Stimulated activated CD4-positive, alpha-beta T cell treated with anti-CD3 and anti-CD28 coated beads, Interleukin-1b, Interleukin-23, amount 100 ng/mL, for 24 hours (primary cell): ENCODE data around the gene PPM1H.
"Not testable (repeated sequence)": the region's sequence is repeated elsewhere in the genome, so short reads cannot be mapped to it uniquely, and the experiment has no call there.

ENCODE experiments used
- DNase-seq, 4 experiments: peaks; one replicate each; pipeline ENCODE4 v3.0.0-alpha.2; 2020; ENCODE audit warnings: low read depth in 4 of 4, low spot score in 1 of 4

Gene PPM1H

DNA sequence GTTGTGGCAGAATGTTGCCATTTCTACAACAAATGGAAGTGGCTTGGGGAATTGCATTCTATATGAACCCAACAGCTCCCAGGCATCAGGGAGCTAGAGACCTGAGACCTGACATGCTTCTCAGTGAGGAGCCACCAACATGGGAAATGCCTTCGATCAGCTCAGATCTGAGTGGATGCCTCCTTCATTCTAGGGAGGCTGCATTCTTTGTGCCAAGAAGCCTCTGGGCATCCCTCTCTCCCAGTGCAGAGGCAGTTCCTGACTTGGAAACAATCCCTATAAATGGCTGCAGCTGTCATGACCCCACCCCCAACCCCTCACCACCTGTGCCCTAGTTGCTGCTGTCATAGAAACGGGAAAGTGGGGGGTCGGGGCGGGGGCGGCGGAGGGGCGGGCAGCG, 196.3 kb downstream of the PPM1H start:
- DNase-seq = no peak

DNA sequence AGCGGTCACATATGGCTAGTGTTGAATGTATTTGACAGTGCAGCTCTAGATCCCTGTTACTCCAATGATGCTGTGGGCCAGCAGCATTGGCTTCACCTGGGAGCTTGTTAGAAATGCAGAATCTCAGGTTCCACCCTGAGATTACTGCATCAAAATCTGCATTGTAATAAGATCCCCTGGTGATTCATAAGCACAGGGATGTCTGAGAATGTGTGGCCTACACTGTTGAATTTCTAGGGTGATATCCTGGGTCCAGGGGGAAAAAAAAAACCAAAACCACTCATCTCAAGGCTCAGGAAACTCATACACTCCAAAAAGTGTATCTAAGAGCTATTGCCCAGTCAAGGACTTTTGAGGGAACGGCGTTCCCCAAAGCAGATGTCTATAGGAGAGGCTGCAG, 196.8 kb downstream of the PPM1H start:
- no peak for DNase-seq

- no peak for DNase-seq
Measured at GRCh38 chr12:62737615-62738014, 197.3 kb downstream of the PPM1H start.

DNA sequence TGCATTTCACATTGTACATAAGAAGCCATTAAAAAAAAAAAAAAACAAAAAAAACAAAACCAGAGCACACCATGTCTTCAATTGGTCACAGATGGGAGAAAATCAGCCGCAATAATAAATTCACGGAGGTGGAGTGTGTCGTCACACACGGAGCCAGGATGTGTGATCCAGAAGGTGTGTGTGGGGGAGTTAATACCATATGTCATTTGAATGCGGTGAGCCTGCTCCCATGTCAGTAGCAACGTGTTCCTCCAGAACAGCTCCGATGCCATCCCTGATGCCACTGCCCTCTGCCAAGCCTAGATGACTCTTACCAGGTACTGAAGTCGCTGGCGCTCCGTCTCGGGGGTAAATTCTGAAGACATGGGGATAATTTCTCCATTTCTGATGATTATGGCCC, 197.8 kb downstream of the PPM1H start:
- no peak for DNase-seq

DNA sequence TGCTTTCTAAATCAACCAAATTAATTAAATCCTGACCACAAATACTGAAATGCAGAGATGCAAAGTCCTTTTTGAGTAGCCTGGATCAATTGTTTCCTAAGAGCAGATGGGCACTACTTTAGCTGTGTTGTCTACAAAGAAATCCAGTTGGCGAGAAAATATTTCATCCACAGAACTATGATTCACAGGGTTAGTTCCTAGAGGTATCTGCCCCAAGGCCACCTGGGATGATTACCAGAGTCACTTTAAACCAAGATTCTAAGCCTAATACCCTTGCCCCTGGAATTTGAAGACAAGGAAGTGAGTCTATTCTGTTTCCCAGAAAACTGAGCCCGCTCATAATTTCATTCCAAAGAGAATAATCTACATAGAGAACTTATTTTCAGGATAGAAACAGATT, 198.4 kb downstream of the PPM1H start:
- no peak for DNase-seq

DNA sequence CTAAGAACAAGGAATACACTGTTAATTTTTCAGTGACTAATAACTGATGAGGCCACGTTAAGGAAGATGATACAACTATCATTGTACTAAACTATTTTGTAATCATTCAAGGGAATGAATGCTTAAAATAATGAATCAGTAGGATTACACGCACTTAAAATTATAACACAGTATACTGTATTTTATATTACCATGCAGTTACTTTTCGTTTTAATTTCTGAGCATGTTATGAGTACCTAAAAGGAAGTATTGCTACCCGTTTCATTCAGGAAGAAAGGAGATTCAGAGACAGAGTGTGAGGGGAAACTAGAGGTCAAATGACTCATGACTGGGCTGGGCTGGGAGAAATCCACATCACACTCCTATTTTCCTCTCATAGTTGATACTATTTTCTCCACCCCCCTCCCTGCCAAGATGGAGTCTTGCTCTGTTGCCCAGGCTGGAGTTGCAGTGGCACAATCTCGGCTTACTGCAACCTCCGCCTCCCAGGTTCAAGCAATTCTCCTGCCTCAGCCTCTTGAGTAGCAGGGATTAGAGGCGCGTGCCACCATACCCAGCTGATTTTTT, 202.0 kb downstream of the PPM1H start:
- no peak for DNase-seq

GRCh38 chr12:62731055-62731820, 203.7 kb downstream of the PPM1H start:
- DNase-seq = no peak

DNA sequence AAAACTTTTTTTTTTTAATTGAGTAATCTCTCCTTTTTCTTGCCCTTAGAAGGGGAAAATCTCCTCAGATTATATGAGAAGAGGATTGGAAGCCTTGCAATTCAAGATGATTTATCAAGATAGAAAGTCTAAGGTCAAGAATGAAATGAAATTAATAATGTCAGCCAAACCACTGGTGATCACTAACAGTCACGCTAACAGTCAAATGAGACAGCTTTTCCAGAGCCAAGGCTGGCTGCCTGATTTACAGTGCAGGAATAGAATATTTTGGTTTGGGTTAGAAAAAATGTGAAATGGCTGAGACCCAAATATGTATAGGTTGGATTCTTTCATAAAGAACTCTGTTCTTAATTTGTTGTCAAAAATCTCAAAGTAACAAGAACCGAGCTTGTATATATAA, 204.3 kb downstream of the PPM1H start:
- no peak for DNase-seq

- not testable (repeated sequence) for DNase-seq
Measured at GRCh38 chr12:62729579-62730544, 205.1 kb downstream of the PPM1H start.

DNA sequence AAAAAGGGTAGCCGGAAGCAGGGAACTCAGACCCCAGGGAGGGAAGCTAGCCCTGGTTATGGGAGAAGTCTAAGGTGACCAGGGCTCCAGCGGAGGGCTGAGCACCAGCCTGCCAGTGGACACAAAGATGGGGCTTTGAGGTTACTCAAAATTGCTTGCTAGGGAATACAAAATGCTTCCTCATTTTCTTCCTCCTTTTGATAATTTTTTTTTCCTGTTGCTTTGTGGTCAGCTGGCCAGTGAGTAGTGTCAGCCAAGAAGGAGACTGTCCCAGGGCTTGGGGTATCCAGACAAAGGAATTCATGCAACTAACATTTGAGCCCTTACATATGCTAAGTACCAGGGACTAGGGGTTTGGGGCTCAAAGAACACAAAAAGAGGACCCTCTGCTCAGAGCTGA, 206.2 kb downstream of the PPM1H start:
- DNase-seq = no peak

- no peak for DNase-seq
Measured at GRCh38 chr12:62726471-62726980, 208.4 kb downstream of the PPM1H start.

GRCh38 chr12:62725781-62726180, 209.2 kb downstream of the PPM1H start:
- DNase-seq = no peak

DNA sequence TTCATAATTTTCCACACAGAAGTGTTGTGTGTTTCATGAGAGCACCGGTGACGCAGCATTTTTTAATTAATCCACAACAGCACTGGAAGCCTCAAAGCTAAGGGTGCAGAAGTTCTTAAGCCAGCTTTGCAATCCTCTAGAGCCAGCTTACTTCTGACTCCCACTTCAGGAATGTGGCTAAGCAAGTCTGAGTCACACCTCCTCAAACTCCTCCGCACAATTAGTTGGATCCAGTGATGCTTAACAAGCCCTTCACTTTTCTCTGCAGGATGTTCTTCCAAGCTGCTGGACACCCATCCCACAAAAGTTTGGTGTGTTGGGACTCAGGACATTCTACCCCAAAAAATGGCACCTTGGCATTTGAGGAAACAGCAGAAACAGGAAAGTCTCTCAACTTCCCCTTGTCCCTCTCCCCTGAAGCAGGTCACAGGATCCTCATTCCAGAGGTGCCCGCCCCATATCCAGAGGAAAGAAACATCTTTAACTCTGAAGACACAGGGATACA, 210.0 kb downstream of the PPM1H start:
- DNase-seq = no peak

- DNase-seq = no peak
Measured at GRCh38 chr12:62724285-62724684, 210.7 kb downstream of the PPM1H start.

DNA sequence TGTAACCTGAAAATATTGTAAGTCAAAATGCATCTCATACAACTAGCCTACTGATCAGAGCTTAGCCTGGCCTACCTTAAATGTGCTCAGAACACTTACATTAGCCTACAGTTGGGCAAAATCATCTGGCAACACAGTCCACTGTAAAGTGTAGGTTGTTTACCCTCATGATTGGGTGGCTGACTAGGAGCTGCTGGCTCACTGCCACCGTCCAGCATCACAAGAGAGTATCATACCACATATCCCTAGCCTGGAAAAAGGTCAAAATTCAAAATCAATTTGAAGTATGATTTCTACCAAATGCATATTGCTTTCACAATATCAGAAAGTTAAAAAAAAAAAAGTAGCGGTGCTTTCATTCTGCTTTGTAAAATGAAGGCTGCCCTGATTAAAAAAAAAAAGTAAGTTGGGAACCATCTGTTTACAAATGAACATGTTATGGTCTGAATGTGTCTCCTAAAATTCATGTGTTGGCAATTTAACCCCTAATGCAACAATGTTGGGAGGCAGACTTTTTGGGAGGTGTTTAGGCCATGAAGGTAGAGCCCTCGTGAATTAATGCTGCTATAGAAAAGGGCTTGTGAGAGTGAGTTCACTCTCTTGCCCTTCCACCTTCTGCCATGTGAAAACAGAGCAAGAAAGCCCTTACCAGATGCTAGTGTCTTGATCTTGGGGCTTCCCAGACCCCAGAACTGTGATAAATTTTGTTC, 211.8 kb downstream of the PPM1H start:
- DNase-seq = no peak

GRCh38 chr12:62720661-62721330, 214.2 kb downstream of the PPM1H start:
- DNase-seq = no peak

DNA sequence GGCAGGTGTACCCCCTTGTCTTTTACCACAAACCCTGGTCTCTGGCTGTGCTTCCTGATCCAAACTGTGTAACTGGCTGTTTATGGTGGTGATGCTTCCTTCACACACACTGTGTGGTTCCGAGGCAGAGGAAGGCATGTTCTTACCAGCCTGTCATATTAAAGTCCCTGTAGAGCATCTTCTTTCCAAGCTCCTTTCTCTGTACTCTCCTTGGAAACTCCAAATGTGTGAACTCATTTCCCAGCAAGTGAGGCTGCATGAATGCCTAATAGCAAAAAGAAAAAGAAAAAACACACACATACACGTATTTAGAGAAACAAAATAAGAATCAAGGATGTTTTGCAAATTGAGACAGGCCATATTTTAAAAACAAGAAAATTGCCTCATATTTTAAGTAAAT, 214.9 kb downstream of the PPM1H start:
- DNase-seq = no peak

GRCh38 chr12:62718762-62719426, 216.1 kb downstream of the PPM1H start:
- DNase-seq = no peak

GRCh38 chr12:62717643-62718042, 217.3 kb downstream of the PPM1H start:
- no peak for DNase-seq
